Fibroblast of lung (primary cell): ENCODE data around the gene POLR2I.

ENCODE experiments used
- EZH2 ChIP-seq: IDR thresholded peaks from 2 replicates; pipeline ENCODE4 v1.5.1; 2012; ENCODE audit warnings: low read length, control low read depth, mild to moderate bottlenecking; ENCODE audit errors: missing control alignments
- TF ChIP-seq, protein P1 (sequence below), 2 donors: IDR thresholded peaks in 1 of 2; conservative IDR thresholded peaks in 1 of 2; 1 replicate in 1 of 2; 2 replicates in 1 of 2; pipeline ENCODE4 v1.5.1; 2011 to 2012; ENCODE audit warnings: low read length in 2 of 2, control low read depth in 1 of 2, inconsistent platforms in 1 of 2, low read depth in 1 of 2, mild to moderate bottlenecking in 1 of 2

DNA sequence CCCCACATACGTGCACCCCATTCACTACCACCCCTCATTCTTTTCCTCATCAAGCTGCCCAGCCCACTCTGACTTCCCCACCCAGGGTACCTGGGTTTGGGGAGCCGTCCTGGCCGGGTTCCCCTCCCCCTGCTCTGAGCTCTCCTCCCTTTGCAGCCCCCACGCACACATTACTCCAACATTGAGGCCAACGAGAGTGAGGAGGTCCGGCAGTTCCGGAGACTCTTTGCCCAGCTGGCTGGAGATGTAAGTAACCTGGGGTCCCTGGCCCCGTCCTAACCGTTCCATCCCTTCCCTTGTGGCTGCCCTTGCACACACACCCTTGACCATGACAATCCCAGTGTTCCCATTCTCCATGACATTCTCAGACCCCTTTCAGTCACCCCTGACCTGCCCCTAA, 27.8 kb upstream of the POLR2I start:
- TF ChIP-seq, protein P1, sequence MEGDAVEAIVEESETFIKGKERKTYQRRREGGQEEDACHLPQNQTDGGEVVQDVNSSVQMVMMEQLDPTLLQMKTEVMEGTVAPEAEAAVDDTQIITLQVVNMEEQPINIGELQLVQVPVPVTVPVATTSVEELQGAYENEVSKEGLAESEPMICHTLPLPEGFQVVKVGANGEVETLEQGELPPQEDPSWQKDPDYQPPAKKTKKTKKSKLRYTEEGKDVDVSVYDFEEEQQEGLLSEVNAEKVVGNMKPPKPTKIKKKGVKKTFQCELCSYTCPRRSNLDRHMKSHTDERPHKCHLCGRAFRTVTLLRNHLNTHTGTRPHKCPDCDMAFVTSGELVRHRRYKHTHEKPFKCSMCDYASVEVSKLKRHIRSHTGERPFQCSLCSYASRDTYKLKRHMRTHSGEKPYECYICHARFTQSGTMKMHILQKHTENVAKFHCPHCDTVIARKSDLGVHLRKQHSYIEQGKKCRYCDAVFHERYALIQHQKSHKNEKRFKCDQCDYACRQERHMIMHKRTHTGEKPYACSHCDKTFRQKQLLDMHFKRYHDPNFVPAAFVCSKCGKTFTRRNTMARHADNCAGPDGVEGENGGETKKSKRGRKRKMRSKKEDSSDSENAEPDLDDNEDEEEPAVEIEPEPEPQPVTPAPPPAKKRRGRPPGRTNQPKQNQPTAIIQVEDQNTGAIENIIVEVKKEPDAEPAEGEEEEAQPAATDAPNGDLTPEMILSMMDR (conservative IDR thresholded peaks at IDR 0.05 in 1 of 2, IDR thresholded peaks at IDR 0.05 in 1 of 2; ENCODE audit: low read depth in 1 of 2, low read length in 2 of 2): no peak
- no peak for TF ChIP-seq EZH2
